Astrocyte (in vitro differentiated cells and primary cell): ENCODE data around the gene DNAJB6. TPM values are rescaled to one million over a fixed set of nuclear protein-coding genes. Genes with fewer than 3 reads are reported as not detected.

Source experiments
- DNase-seq: peaks from one replicate; pipeline ENCODE4 v3.0.0-alpha.2; 2010; ENCODE audit warnings: low read depth
- FAIRE-seq: peaks from 2 replicates; lab custom pipeline; 2011; peaks lifted over from hg19 to GRCh38; lab: Jason Lieb, UNC
- H2AFZ ChIP-seq: 2 replicates; pipeline ENCODE4 v1.6.0; 2012; ENCODE audit warnings: low read depth, low read length, inconsistent platforms
- H3K27ac ChIP-seq: 2 replicates; pipeline ENCODE4 v1.5.1; 2011; ENCODE audit warnings: low read depth, low read length, inconsistent platforms
- H3K27me3 ChIP-seq: 2 replicates; pipeline ENCODE4 v1.6.0; 2011; ENCODE audit warnings: low read length, inconsistent platforms; ENCODE audit not compliant: insufficient read depth
- H3K36me3 ChIP-seq: 2 replicates; pipeline ENCODE4 v1.5.1; 2011; ENCODE audit warnings: low read length, inconsistent platforms; ENCODE audit not compliant: insufficient read depth
- H3K4me1 ChIP-seq: 2 replicates; pipeline ENCODE4 v1.5.1; 2011; ENCODE audit warnings: low read length, inconsistent platforms; ENCODE audit not compliant: insufficient read depth
- H3K4me2 ChIP-seq: 2 replicates; pipeline ENCODE4 v1.6.0; 2012; ENCODE audit warnings: low read length, inconsistent platforms
- H3K4me3 ChIP-seq: 2 replicates; pipeline ENCODE4 v1.5.1; 2011; ENCODE audit warnings: low read depth, mild to moderate bottlenecking, low read length, inconsistent platforms; ENCODE audit not compliant: insufficient read depth
- H3K79me2 ChIP-seq: 2 replicates; pipeline ENCODE4 v1.6.0; 2012; ENCODE audit warnings: mild to moderate bottlenecking, low read length, inconsistent platforms; ENCODE audit not compliant: insufficient read depth
- H3K9ac ChIP-seq: 2 replicates; pipeline ENCODE4 v1.6.0; 2012; ENCODE audit warnings: mild to moderate bottlenecking, low read length, inconsistent platforms
- H3K9me3 ChIP-seq: 2 replicates; pipeline ENCODE4 v1.5.1; 2012; ENCODE audit warnings: low read depth, mild to moderate bottlenecking, low read length, inconsistent platforms; ENCODE audit not compliant: insufficient read depth
- H4K20me1 ChIP-seq: 2 replicates; pipeline ENCODE4 v1.6.0; 2012; ENCODE audit warnings: low read length, inconsistent platforms; ENCODE audit not compliant: insufficient read depth
- H3K27ac Mint-ChIP-seq: one replicate; pipeline ENCODE4 v1.8.0; 2021; ENCODE audit warnings: mild to moderate bottlenecking, mixed read lengths; ENCODE audit not compliant: unreplicated experiment
- H3K27me3 Mint-ChIP-seq: one replicate; pipeline ENCODE4 v1.8.0; 2021; ENCODE audit warnings: low read depth, mixed read lengths; ENCODE audit not compliant: unreplicated experiment
- H3K36me3 Mint-ChIP-seq: one replicate; pipeline ENCODE4 v1.8.0; 2021; ENCODE audit warnings: low read depth, mixed read lengths; ENCODE audit not compliant: unreplicated experiment
- H3K4me1 Mint-ChIP-seq: one replicate; pipeline ENCODE4 v1.8.0; 2021; ENCODE audit warnings: low read depth, mixed read lengths; ENCODE audit not compliant: unreplicated experiment
- H3K4me3 Mint-ChIP-seq: one replicate; pipeline ENCODE4 v1.8.0; 2021; ENCODE audit warnings: mild to moderate bottlenecking, moderate library complexity, mixed read lengths; ENCODE audit not compliant: unreplicated experiment
- H3K9me3 Mint-ChIP-seq: one replicate; pipeline ENCODE4 v1.8.0; 2021; ENCODE audit warnings: mild to moderate bottlenecking, mixed read lengths; ENCODE audit not compliant: unreplicated experiment
- EZH2 ChIP-seq: IDR thresholded peaks from 2 replicates; pipeline ENCODE4 v1.6.1; 2012; ENCODE audit warnings: mild to moderate bottlenecking, low read length, inconsistent platforms; ENCODE audit not compliant: insufficient read depth
- total RNA-seq: library from RNA; stranded (reverse); gene quantifications from 2 replicates; pipeline ENCODE4 v1.2.1, GENCODE V29; 2021
- TF ChIP-seq, protein P1 (sequence below): IDR thresholded peaks from 2 replicates; pipeline ENCODE4 v1.5.1; 2011; ENCODE audit warnings: low read depth, mild to moderate bottlenecking, inconsistent platforms, low read length, moderate library complexity; ENCODE audit not compliant: insufficient read depth

DNAJB6 gene
- total RNA-seq, 1 donor from 2014 or later = 179 TPM

- Mint-ChIP-seq H3K36me3 (no peaks in the 10 kb centered on the region), H3K4me1 (no peaks in the 10 kb centered on the region), H3K4me3 (no peak overlapping the region), H3K9me3 (peaks cover 16% of the 10 kb centered on the region), H3K27ac (no peak overlapping the region), H3K27me3 (no peaks in the 10 kb centered on the region)
- Histone ChIP-seq H3K79me2 (no peaks in the 10 kb centered on the region), H3K27me3 (peaks cover 14% of the 10 kb centered on the region), H3K4me2 (no peak overlapping the region), H3K27ac (no peak overlapping the region), H3K9me3 (no peaks in the 10 kb centered on the region), H3K4me1 (no peaks in the 10 kb centered on the region), H2AFZ (no peak overlapping the region), H3K36me3 (no peaks in the 10 kb centered on the region), H3K4me3 (no peak overlapping the region), H3K9ac (no peak overlapping the region), H4K20me1 (no peaks in the 10 kb centered on the region)
- no peak for TF ChIP-seq EZH2
- TF ChIP-seq, protein P1, sequence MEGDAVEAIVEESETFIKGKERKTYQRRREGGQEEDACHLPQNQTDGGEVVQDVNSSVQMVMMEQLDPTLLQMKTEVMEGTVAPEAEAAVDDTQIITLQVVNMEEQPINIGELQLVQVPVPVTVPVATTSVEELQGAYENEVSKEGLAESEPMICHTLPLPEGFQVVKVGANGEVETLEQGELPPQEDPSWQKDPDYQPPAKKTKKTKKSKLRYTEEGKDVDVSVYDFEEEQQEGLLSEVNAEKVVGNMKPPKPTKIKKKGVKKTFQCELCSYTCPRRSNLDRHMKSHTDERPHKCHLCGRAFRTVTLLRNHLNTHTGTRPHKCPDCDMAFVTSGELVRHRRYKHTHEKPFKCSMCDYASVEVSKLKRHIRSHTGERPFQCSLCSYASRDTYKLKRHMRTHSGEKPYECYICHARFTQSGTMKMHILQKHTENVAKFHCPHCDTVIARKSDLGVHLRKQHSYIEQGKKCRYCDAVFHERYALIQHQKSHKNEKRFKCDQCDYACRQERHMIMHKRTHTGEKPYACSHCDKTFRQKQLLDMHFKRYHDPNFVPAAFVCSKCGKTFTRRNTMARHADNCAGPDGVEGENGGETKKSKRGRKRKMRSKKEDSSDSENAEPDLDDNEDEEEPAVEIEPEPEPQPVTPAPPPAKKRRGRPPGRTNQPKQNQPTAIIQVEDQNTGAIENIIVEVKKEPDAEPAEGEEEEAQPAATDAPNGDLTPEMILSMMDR = no peak
- no peak for DNase-seq
- no peak for FAIRE-seq
These were observed 120.8 kb downstream of the DNAJB6 start for GRCh38 chr7:157457355-157458253.

DNA sequence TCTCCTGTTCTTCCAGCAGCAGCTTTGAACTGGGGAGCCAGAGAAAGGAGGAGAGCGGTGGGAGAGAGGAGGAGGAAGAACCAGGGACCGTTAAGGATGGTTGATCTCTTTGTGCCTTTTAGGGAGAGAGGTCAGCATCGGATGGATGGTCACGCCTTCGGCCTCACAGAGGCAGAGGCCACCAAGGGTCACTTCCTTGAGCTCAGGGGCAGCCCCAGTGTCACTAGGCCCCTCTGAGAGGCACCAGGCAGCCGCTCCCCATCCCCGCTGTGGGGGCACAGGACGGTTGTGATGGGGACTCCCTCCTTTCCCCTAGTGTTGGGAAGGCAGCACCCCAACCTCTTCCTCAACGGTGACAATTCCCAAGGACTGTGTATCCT, 121.4 kb downstream of the DNAJB6 start:
- no peak for DNase-seq
- Histone ChIP-seq H3K4me3 (no peak overlapping the region), H3K9ac (no peak overlapping the region), H3K27ac (no peak overlapping the region), H3K36me3 (no peaks in the 10 kb centered on the region), H2AFZ (no peak overlapping the region), H3K9me3 (no peaks in the 10 kb centered on the region), H3K79me2 (no peaks in the 10 kb centered on the region), H3K4me1 (no peaks in the 10 kb centered on the region), H4K20me1 (no peaks in the 10 kb centered on the region), H3K4me2 (no peak overlapping the region), H3K27me3 (peaks cover 14% of the 10 kb centered on the region)
- no peak for TF ChIP-seq EZH2
- TF ChIP-seq, protein P1 = no peak
- no peaks in the 10 kb centered on the region for H3K4me1 Mint-ChIP-seq
- no peaks in the 10 kb centered on the region for H3K27me3 Mint-ChIP-seq
- peaks cover 16% of the 10 kb centered on the region for H3K9me3 Mint-ChIP-seq
- no peak for FAIRE-seq
- H3K36me3 Mint-ChIP-seq = no peaks in the 10 kb centered on the region
- no peak overlapping the region for H3K4me3 Mint-ChIP-seq
- H3K27ac Mint-ChIP-seq = no peak overlapping the region

- FAIRE-seq (no peak), DNase-seq (no peak)
- Mint-ChIP-seq H3K9me3 (peaks cover 18% of the 10 kb centered on the region), H3K36me3 (no peaks in the 10 kb centered on the region), H3K27me3 (no peaks in the 10 kb centered on the region), H3K4me1 (no peaks in the 10 kb centered on the region), H3K4me3 (no peak overlapping the region), H3K27ac (no peak overlapping the region)
- Histone ChIP-seq H3K27me3 (peaks cover 24% of the 10 kb centered on the region), H3K79me2 (no peaks in the 10 kb centered on the region), H3K4me2 (no peak overlapping the region), H3K4me1 (no peaks in the 10 kb centered on the region), H3K27ac (no peak overlapping the region), H3K4me3 (no peak overlapping the region), H2AFZ (no peak overlapping the region), H3K36me3 (no peaks in the 10 kb centered on the region), H3K9ac (no peak overlapping the region), H4K20me1 (no peaks in the 10 kb centered on the region), H3K9me3 (no peaks in the 10 kb centered on the region)
- no peak for TF ChIP-seq EZH2
- TF ChIP-seq, protein P1 = no peak
These were observed 123.2 kb downstream of the DNAJB6 start for GRCh38 chr7:157459966-157460365.
